Epithelial cell of esophagus (primary cell): Measurements from ENCODE around the gene TMEM79.
A peak's percentile ranks its signal among the peaks of the same experiment; 100 is the strongest.

Experiments used
- DNase-seq: peaks from one replicate; pipeline ENCODE4 v3.0.0; 2010; ENCODE audit warnings: low read depth
- H3K4me3 ChIP-seq: 2 replicates; pipeline ENCODE4 v1.5.1; 2011; ENCODE audit warnings: mild to moderate bottlenecking, low read length, control low read depth
- CTCF ChIP-seq: IDR thresholded peaks from 2 replicates; pipeline ENCODE4 v1.5.1; 2011; ENCODE audit warnings: low read depth, mild to moderate bottlenecking, low read length, control low read depth, inconsistent platforms; ENCODE audit not compliant: insufficient read depth; ENCODE audit errors: missing control alignments

TMEM79 gene

GRCh38 chr1:156244712-156245111, 39.4 kb upstream of the TMEM79 start:
- no peak for TF ChIP-seq CTCF
- H3K4me3 ChIP-seq: no peak overlapping the region
- DNase-seq: no peak

- H3K4me3 ChIP-seq: peak overlapping the region; percentile 3
- DNase-seq: peak; percentile 44
- TF ChIP-seq CTCF: no peak
Observed at GRCh38 chr1:156245451-156246232, 38.5 kb upstream of the TMEM79 start.

GRCh38 chr1:156246241-156246780, 37.8 kb upstream of the TMEM79 start:
- H3K4me3 ChIP-seq: no peak overlapping the region
- no peak for DNase-seq
- TF ChIP-seq CTCF: no peak

GRCh38 chr1:156246781-156247459, 37.2 kb upstream of the TMEM79 start:
- no peak overlapping the region for H3K4me3 ChIP-seq
- no peak for DNase-seq
- no peak for TF ChIP-seq CTCF

- no peak for DNase-seq
- no peak for TF ChIP-seq CTCF
- no peak within 1 kb of the TSS for H3K4me3 ChIP-seq
Observed at GRCh38 chr1:156247460-156248322, 36.4 kb upstream of the TMEM79 start, which contains the start of gene PAQR6. TSS of gene PAQR6 (minus strand) at chr1:156248056. CDS start at chr1:156246731, 1,325 bp downstream.

- no peak overlapping the region for H3K4me3 ChIP-seq
- TF ChIP-seq CTCF: no peak
- DNase-seq: no peak
Observed at GRCh38 chr1:156248323-156248683, 35.8 kb upstream of the TMEM79 start.
